Gastroesophageal sphincter (tissue), 4 donors: ENCODE data around the gene NCF4. TPM values are rescaled to one million over a fixed set of nuclear protein-coding genes. Genes with fewer than 3 reads are reported as not detected.

Source experiments
- ATAC-seq: fragments of 150-250 bp; one replicate; pipeline ENCODE4 v1.9.1; 2016; ENCODE audit warnings: mild to moderate bottlenecking, moderate library complexity
- H3K27ac ChIP-seq, 4 donors: fragments of 200-600 bp; sonication (generic) in 3 of 4; 1 replicate in 3 of 4; 2 replicates in 1 of 4; pipeline ENCODE4 v1.5.1; 2016 to 2019
- H3K27me3 ChIP-seq: fragments of 200-600 bp; sonication (generic); one replicate; pipeline ENCODE4 v1.5.1; 2019
- H3K36me3 ChIP-seq, 2 donors: fragments of 200-600 bp; sonication (generic); one replicate each; pipeline ENCODE4 v1.5.1; 2019; ENCODE audit warnings: control low read depth in 1 of 2
- H3K4me1 ChIP-seq, 3 donors: fragments of 200-600 bp; sonication (generic); 1 replicate in 2 of 3; 2 replicates in 1 of 3; pipeline ENCODE4 v1.5.1; 2016 to 2019; ENCODE audit warnings: control low read depth in 2 of 3
- H3K4me3 ChIP-seq, 2 donors: fragments of 200-600 bp; sonication (generic); one replicate each; pipeline ENCODE4 v1.5.1; 2019; ENCODE audit warnings: mild to moderate bottlenecking in 1 of 2, moderate library complexity in 1 of 2
- H3K9me3 ChIP-seq, 3 donors: fragments of 200-600 bp; sonication (generic); one replicate each; pipeline ENCODE4 v1.5.1; 2017 to 2019; ENCODE audit warnings: control low read depth in 2 of 3
- CTCF ChIP-seq, 4 experiments: fragments of 200-600 bp in 2 of 4; fragments of 450-650 bp in 2 of 4; sonication (generic) in 1 of 4; IDR thresholded peaks; one replicate each; pipeline ENCODE4 v1.5.1; 2017 to 2019; ENCODE audit warnings: antibody characterized with exemption in 4 of 4, mild to moderate bottlenecking in 2 of 4, moderate library complexity in 2 of 4
- EP300 ChIP-seq: sonication (generic); formaldehyde crosslinking; IDR thresholded peaks from one replicate; pipeline ENCODE4 v1.6.1; 2017; ENCODE audit warnings: antibody characterized with exemption, mild to moderate bottlenecking
- POLR2A ChIP-seq, 2 donors: fragments of 450-650 bp; IDR thresholded peaks; one replicate each; pipeline ENCODE4 v1.6.1; 2017; ENCODE audit warnings: antibody characterized with exemption in 2 of 2, mild to moderate bottlenecking in 2 of 2, moderate library complexity in 1 of 2
- POLR2AphosphoS5 ChIP-seq: sonication (generic); formaldehyde crosslinking; IDR thresholded peaks from one replicate; pipeline ENCODE4 v1.6.1; 2017; ENCODE audit warnings: antibody characterized with exemption
- WGBS, 2 donors: methylation state at CpG; one replicate each; pipeline ENCODE4 v1.1.5; 2018; ENCODE audit warnings: low coverage in 1 of 2; 5-methylcytosine and 5-hydroxymethylcytosine counted together
- total RNA-seq, 4 donors: library from RNA; depleted of rRNA; stranded (reverse); fragments of >200 nt; gene quantifications; one replicate each; pipeline ENCODE4 v1.1.0, GENCODE V29; 2016

The NCF4 gene
- total RNA-seq, 4 donors from 2014 or later = 5.4 to 20.5 (median 10.6) TPM

- WGBS, 2 donors = 34 to 81% methylated on average over 3 of the region's 5 CpGs
- no peak for TF ChIP-seq POLR2AphosphoS5
- no peak for TF ChIP-seq CTCF (IDR thresholded peaks at IDR 0.05)
- no peak for TF ChIP-seq EP300
- no peak for TF ChIP-seq POLR2A (IDR thresholded peaks at IDR 0.05)
- no peak for ATAC-seq
- H3K9me3 ChIP-seq = no peaks in the 10 kb centered on the region
- H3K36me3 ChIP-seq = no peaks in the 10 kb centered on the region
- H3K27ac ChIP-seq = no peak overlapping the region
- peaks cover 0 to 5% (median 0%) of the 10 kb centered on the region in 3 donors for H3K4me1 ChIP-seq
- no peak overlapping the region for H3K4me3 ChIP-seq
- peaks cover 69% of the 10 kb centered on the region for H3K27me3 ChIP-seq
Measured at GRCh38 chr22:36868546-36869181, 7.9 kb downstream of the NCF4 start.

DNA sequence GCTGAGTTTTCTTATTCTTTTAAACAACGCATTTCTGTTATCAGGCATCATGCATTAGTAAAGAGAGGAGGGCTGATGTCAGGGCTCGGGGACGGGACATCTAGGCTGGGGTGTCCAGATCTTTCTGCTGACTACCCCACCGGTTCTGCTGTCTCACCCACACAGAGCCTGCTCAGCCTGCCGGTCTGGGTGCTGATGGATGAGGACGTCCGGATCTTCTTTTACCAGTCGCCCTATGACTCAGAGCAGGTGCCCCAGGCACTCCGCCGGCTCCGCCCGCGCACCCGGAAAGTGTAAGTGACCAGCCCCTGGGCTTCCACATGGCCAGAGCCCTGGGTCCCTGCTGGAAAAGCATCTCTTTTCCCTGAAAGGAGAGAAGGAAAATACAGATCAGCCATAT is 9.4 kb downstream of the NCF4 start:
- H3K27me3 ChIP-seq = peaks cover 69% of the 10 kb centered on the region
- H3K36me3 ChIP-seq = no peaks in the 10 kb centered on the region
- no peak for TF ChIP-seq POLR2AphosphoS5
- 72% methylated on average over 2 of the region's 14 CpGs; no CpG with 5 or more reads in 1 of the 2 donors for WGBS, 2 donors
- no peak overlapping the region for H3K27ac ChIP-seq
- no peak for ATAC-seq
- no peak overlapping the region for H3K4me3 ChIP-seq
- peaks cover 0 to 12% (median 0%) of the 10 kb centered on the region in 3 donors for H3K4me1 ChIP-seq
- H3K9me3 ChIP-seq = no peaks in the 10 kb centered on the region

GRCh38 chr22:36871669-36872081 is 10.9 kb downstream of the NCF4 start:
- Histone ChIP-seq H3K9me3 (no peaks in the 10 kb centered on the region), H3K36me3 (no peaks in the 10 kb centered on the region), H3K4me1 (peaks cover 0 to 12% (median 0%) of the 10 kb centered on the region in 3 donors), H3K27me3 (peaks cover 59% of the 10 kb centered on the region), H3K27ac (no peak overlapping the region), H3K4me3 (no peak overlapping the region)
- ATAC-seq = no peak
- TF ChIP-seq CTCF (IDR thresholded peaks at IDR 0.05) = no peak
- WGBS, 2 donors = no CpG with 5 or more reads among the region's 11 CpGs

GRCh38 chr22:36872084-36872483 is 11.3 kb downstream of the NCF4 start:
- H3K9me3 ChIP-seq = no peaks in the 10 kb centered on the region
- no peak overlapping the region for H3K4me3 ChIP-seq
- ATAC-seq = no peak
- no peak for TF ChIP-seq POLR2A (IDR thresholded peaks at IDR 0.05)
- TF ChIP-seq CTCF (IDR thresholded peaks at IDR 0.05) = no peak
- TF ChIP-seq EP300 = no peak
- no peak for TF ChIP-seq POLR2AphosphoS5
- no peaks in the 10 kb centered on the region for H3K36me3 ChIP-seq
- peaks cover 59% of the 10 kb centered on the region for H3K27me3 ChIP-seq
- peaks cover 0 to 12% (median 0%) of the 10 kb centered on the region in 3 donors for H3K4me1 ChIP-seq
- WGBS, 2 donors = no CpG with 5 or more reads among the region's 3 CpGs
- no peak overlapping the region for H3K27ac ChIP-seq

DNA sequence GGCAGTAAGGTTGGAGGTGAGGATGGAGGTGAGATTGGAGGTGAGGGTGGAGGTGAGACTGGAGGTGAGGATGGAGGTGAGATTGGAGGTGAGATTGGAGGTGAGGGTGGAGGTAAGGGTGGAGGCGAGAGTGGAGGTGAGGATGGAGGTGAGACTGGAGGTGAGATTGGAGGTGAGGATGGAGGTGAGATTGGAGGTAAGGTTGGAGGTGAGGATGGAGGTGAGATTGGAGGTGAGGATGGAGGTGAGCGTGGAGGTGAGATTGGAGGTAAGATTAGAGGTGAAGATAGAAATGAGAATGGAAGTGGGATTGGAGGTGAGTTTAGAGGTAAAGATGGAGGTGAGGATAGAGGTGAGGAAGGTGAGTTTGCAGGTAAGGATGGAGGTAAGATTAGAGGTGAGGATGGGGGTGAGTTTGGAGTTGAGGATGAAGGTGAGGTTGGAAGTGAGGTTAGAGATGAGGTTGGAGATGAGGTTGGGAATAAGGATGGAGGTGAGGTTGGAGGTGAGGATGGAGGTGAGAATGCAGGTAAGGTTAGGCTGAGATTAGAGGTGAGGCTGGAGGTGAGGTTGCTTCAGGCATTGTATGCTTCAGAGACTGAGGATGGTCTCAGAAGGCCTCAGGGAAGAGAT is 12.2 kb downstream of the NCF4 start:
- Histone ChIP-seq H3K27ac (no peak overlapping the region), H3K4me1 (peaks cover 0 to 12% (median 0%) of the 10 kb centered on the region in 3 donors), H3K4me3 (no peak overlapping the region), H3K9me3 (no peaks in the 10 kb centered on the region), H3K27me3 (peaks cover 59% of the 10 kb centered on the region), H3K36me3 (no peaks in the 10 kb centered on the region)
- WGBS, 2 donors = 83 to 85% methylated on average over 2 of the region's 2 CpGs
- ATAC-seq = no peak
- TF ChIP-seq POLR2A (IDR thresholded peaks at IDR 0.05) = no peak
- TF ChIP-seq CTCF (IDR thresholded peaks at IDR 0.05) = no peak
- no peak for TF ChIP-seq EP300
- no peak for TF ChIP-seq POLR2AphosphoS5
